Mesenchymal stem cell (in vitro differentiated cells and primary cell): ENCODE measurements around the gene BCAS1.

Experiments
- DNase-seq: peaks from one replicate; pipeline ENCODE4 v3.0.0-alpha.2; 2013
- H2AFZ ChIP-seq: one replicate; pipeline ENCODE4 v1.6.1; 2013; ENCODE audit warnings: low read depth, mild to moderate bottlenecking, control low read depth, inconsistent platforms, low read length, moderate library complexity
- H2AK5ac ChIP-seq: 2 replicates; pipeline ENCODE4 v1.6.1; 2013; ENCODE audit warnings: low read length, moderate library complexity, mild to moderate bottlenecking, inconsistent platforms; ENCODE audit not compliant: severe bottlenecking
- H2BK120ac ChIP-seq: one replicate; pipeline ENCODE4 v1.6.1; 2013; ENCODE audit warnings: low read depth, mild to moderate bottlenecking, inconsistent platforms, low read length, moderate library complexity
- H2BK12ac ChIP-seq, 2 experiments: one replicate each; pipeline ENCODE4 v1.6.1; 2013; ENCODE audit warnings: inconsistent platforms in 2 of 2, low read length in 2 of 2, mild to moderate bottlenecking in 2 of 2, moderate library complexity in 2 of 2, control low read depth in 1 of 2
- H2BK15ac ChIP-seq: one replicate; pipeline ENCODE4 v1.6.1; 2013; ENCODE audit warnings: mild to moderate bottlenecking, low read depth, inconsistent platforms; ENCODE audit not compliant: poor library complexity, severe bottlenecking
- H2BK5ac ChIP-seq: 2 replicates; pipeline ENCODE4 v1.6.1; 2013; ENCODE audit warnings: low read depth, mild to moderate bottlenecking, low read length, control low read depth, inconsistent platforms; ENCODE audit not compliant: poor library complexity, severe bottlenecking
- H3K14ac ChIP-seq, 2 experiments: one replicate each; pipeline ENCODE4 v1.6.1; 2013; ENCODE audit warnings: inconsistent platforms in 2 of 2, low read length in 2 of 2, control low read depth in 1 of 2, mild to moderate bottlenecking in 1 of 2, moderate library complexity in 1 of 2
- H3K18ac ChIP-seq, 2 experiments: one replicate each; pipeline ENCODE4 v1.6.1; 2013; ENCODE audit warnings: inconsistent platforms in 2 of 2, low read length in 2 of 2, control low read depth in 1 of 2, low read depth in 1 of 2, mild to moderate bottlenecking in 1 of 2
- H3K23ac ChIP-seq, 2 experiments: one replicate each; pipeline ENCODE4 v1.6.1; 2013; ENCODE audit warnings: inconsistent platforms in 2 of 2, low read length in 2 of 2, mild to moderate bottlenecking in 2 of 2, moderate library complexity in 2 of 2, control low read depth in 1 of 2
- H3K27ac ChIP-seq: 2 replicates; pipeline ENCODE4 v1.5.1; 2013; ENCODE audit warnings: mild to moderate bottlenecking, moderate library complexity, low read length, control low read depth, inconsistent platforms; ENCODE audit not compliant: poor library complexity, severe bottlenecking
- H3K27me3 ChIP-seq, 2 experiments: 2 replicates each; pipeline versions ENCODE4 v1.6.1 to v1.7.0; 2013; ENCODE audit warnings: low read length in 2 of 2, mild to moderate bottlenecking in 2 of 2, moderate library complexity in 2 of 2, control low read depth in 1 of 2, inconsistent platforms in 1 of 2; ENCODE audit not compliant: control insufficient read depth in 1 of 2, insufficient read depth in 1 of 2
- H3K36me3 ChIP-seq, 2 experiments: 2 replicates each; pipeline versions ENCODE4 v1.6.1 to v1.7.0; 2013; ENCODE audit warnings: low read length in 2 of 2, control low read depth in 1 of 2, inconsistent platforms in 1 of 2, low read depth in 1 of 2, mild to moderate bottlenecking in 1 of 2; ENCODE audit not compliant: insufficient read depth in 2 of 2, control insufficient read depth in 1 of 2
- H3K4ac ChIP-seq, 2 experiments: one replicate each; pipeline ENCODE4 v1.6.1; 2013; ENCODE audit warnings: inconsistent platforms in 2 of 2, low read length in 2 of 2, mild to moderate bottlenecking in 2 of 2, moderate library complexity in 2 of 2, control low read depth in 1 of 2, low read depth in 1 of 2
- H3K4me1 ChIP-seq: 2 replicates; pipeline ENCODE4 v1.6.1; 2013; ENCODE audit warnings: low read depth, low read length, control low read depth; ENCODE audit not compliant: control insufficient read depth, insufficient read depth
- H3K4me2 ChIP-seq: 2 replicates; pipeline ENCODE4 v1.6.1; 2013; ENCODE audit warnings: low read length, mild to moderate bottlenecking, inconsistent platforms; ENCODE audit not compliant: poor library complexity, severe bottlenecking
- H3K4me3 ChIP-seq, 2 experiments: 2 replicates each; pipeline versions ENCODE4 v1.5.1 to v1.7.0; 2013; ENCODE audit warnings: low read length in 2 of 2, mild to moderate bottlenecking in 2 of 2, control low read depth in 1 of 2, low read depth in 1 of 2; ENCODE audit not compliant: insufficient read depth in 1 of 2
- H3K79me1 ChIP-seq: replicated peaks from 2 replicates; pipeline ENCODE4 v1.6.1; 2013; ENCODE audit warnings: mild to moderate bottlenecking, control low read depth, low read length, inconsistent platforms; ENCODE audit not compliant: poor library complexity, severe bottlenecking
- H3K9ac ChIP-seq: 2 replicates; pipeline ENCODE4 v1.7.0; 2013; ENCODE audit warnings: mild to moderate bottlenecking, low read length, moderate library complexity
- H3K9me3 ChIP-seq: 2 replicates; pipeline ENCODE4 v1.7.0; 2013; ENCODE audit warnings: mild to moderate bottlenecking, low read length; ENCODE audit not compliant: control insufficient read depth
- H4K8ac ChIP-seq: one replicate; pipeline ENCODE4 v1.6.1; 2013; ENCODE audit warnings: inconsistent platforms, mild to moderate bottlenecking, low read length, moderate library complexity
- H4K91ac ChIP-seq: one replicate; pipeline ENCODE4 v1.6.1; 2013; ENCODE audit warnings: mild to moderate bottlenecking, low read length, inconsistent platforms
- WGBS: methylation state at CpG from one replicate; pipeline ENCODE4 v1.1.7; 2013; ENCODE audit warnings: mixed read lengths; 5-methylcytosine and 5-hydroxymethylcytosine counted together

BCAS1 gene

GRCh38 chr20:53952528-53953096 lies 117.8 kb downstream of the BCAS1 start:
- Histone ChIP-seq H3K9ac (no peak overlapping the region), H3K4me3 (no peak overlapping the region), H2BK5ac (no peak overlapping the region), H3K18ac (no peak overlapping the region), H4K91ac (no peak overlapping the region), H3K79me1 (no peaks in the 10 kb centered on the region), H3K27ac (no peak overlapping the region), H3K4ac (no peak overlapping the region), H3K36me3 (no peaks in the 10 kb centered on the region), H2AFZ (no peak overlapping the region), H2AK5ac (no peak overlapping the region), H4K8ac (no peak overlapping the region), H3K4me2 (no peak overlapping the region), H3K9me3 (peaks cover 10% of the 10 kb centered on the region), H3K4me1 (peaks cover 4% of the 10 kb centered on the region), H3K23ac (no peak overlapping the region), H3K27me3 (no peaks in the 10 kb centered on the region), H3K14ac (no peak overlapping the region), H2BK12ac (no peak overlapping the region), H2BK120ac (no peak overlapping the region), H2BK15ac (no peak overlapping the region)
- DNase-seq, result no peak
- WGBS, result 78% methylated on average over 3 of the region's 4 CpGs

- H4K8ac ChIP-seq, result no peak overlapping the region
- no peak overlapping the region for H3K9ac ChIP-seq
- H3K18ac ChIP-seq, result no peak overlapping the region
- H3K4me1 ChIP-seq, result peaks cover 4% of the 10 kb centered on the region
- 92% methylated on average over 3 of the region's 3 CpGs for WGBS
- H2BK15ac ChIP-seq, result no peak overlapping the region
- no peak overlapping the region for H3K27ac ChIP-seq
- no peak overlapping the region for H2AFZ ChIP-seq
- no peaks in the 10 kb centered on the region for H3K79me1 ChIP-seq
- no peak overlapping the region for H3K4ac ChIP-seq
- H3K23ac ChIP-seq, result no peak overlapping the region
- no peak overlapping the region for H2BK12ac ChIP-seq
- no peak overlapping the region for H2BK5ac ChIP-seq
- DNase-seq, result no peak
- no peak overlapping the region for H2AK5ac ChIP-seq
- H4K91ac ChIP-seq, result no peak overlapping the region
- no peak overlapping the region for H2BK120ac ChIP-seq
- no peak overlapping the region for H3K4me2 ChIP-seq
- H3K27me3 ChIP-seq, result no peaks in the 10 kb centered on the region
- H3K4me3 ChIP-seq, result no peak overlapping the region
- H3K14ac ChIP-seq, result no peak overlapping the region
- H3K9me3 ChIP-seq, result peaks cover 10% of the 10 kb centered on the region
- no peaks in the 10 kb centered on the region for H3K36me3 ChIP-seq
Measured at GRCh38 chr20:53950578-53950977, 119.8 kb downstream of the BCAS1 start.

DNA sequence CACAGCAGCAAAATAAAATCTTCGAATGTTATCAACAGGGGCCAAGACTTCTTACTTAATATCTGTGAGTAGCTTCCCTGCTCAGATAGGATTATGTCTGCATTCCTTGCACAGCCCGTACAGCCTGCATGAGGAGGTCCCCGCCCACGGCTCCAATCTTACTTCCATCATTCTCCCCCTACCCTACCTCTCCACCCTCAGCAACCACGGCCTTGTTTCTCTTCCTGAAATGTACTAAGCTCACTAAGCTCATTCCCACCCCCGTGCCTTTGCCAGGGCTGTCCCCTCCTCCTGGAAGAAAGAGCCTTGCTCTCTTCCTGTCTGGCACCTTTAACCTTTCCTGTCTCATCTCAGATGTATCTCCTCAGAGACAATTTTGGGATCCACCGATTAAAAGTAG lies 120.4 kb downstream of the BCAS1 start:
- no peak for DNase-seq
- H3K4me1 ChIP-seq, result peaks cover 4% of the 10 kb centered on the region
- peaks cover 10% of the 10 kb centered on the region for H3K9me3 ChIP-seq
- no peak overlapping the region for H2BK120ac ChIP-seq
- no peak overlapping the region for H4K91ac ChIP-seq
- H2BK5ac ChIP-seq, result no peak overlapping the region
- no peak overlapping the region for H3K4ac ChIP-seq
- H3K18ac ChIP-seq, result peak overlapping the region in 1 of 2 experiments; percentile 16
- H4K8ac ChIP-seq, result no peak overlapping the region
- H3K14ac ChIP-seq, result no peak overlapping the region
- H3K36me3 ChIP-seq, result no peaks in the 10 kb centered on the region
- no peak overlapping the region for H2AK5ac ChIP-seq
- H3K79me1 ChIP-seq, result no peaks in the 10 kb centered on the region
- no peak overlapping the region for H2BK15ac ChIP-seq
- H2AFZ ChIP-seq, result no peak overlapping the region
- H3K4me2 ChIP-seq, result no peak overlapping the region
- H2BK12ac ChIP-seq, result no peak overlapping the region
- H3K23ac ChIP-seq, result no peak overlapping the region
- H3K27me3 ChIP-seq, result no peaks in the 10 kb centered on the region
- no peak overlapping the region for H3K4me3 ChIP-seq
- 83% methylated on average over 6 of the region's 7 CpGs for WGBS
- H3K9ac ChIP-seq, result peak overlapping the region; percentile 50
- H3K27ac ChIP-seq, result no peak overlapping the region

DNA sequence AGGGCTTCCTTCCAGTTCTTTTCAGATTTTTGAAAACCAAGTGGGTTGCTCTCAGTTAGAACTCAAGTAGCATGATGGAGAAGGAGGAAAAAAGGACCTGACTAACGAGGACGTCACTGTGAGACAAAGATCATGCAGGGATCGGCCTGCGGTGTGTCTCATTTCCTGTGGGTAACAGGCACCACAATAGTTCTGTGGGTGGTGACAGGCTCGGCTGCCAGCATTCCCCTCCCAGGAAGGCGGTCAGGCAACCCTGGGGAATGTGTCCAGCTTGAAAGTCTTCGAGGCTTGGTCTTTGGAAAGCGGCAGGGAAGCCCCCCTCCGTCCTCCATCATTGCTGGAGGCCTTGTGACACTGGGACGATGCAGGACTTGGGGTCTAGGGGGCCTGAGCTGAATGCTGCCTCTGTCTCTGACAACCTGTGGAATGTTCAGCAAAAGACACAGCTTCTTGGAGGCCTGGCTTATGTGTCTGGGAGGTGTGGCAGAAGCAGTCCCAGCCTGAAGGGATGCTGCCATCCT lies 121.0 kb downstream of the BCAS1 start:
- H2AFZ ChIP-seq, result no peak overlapping the region
- 27% methylated on average over 10 of the region's 10 CpGs for WGBS
- H3K9ac ChIP-seq, result peak overlapping the region; percentile 50

More for the DNA sequence above, 121.0 kb downstream of the BCAS1 start:
- H3K27ac ChIP-seq, result no peak overlapping the region
- H3K36me3 ChIP-seq, result no peaks in the 10 kb centered on the region
- peak overlapping the region in 1 of 2 experiments; percentile 74 for H3K4ac ChIP-seq
- peak; percentile 91 for DNase-seq
- peak overlapping the region; percentile 15 for H4K91ac ChIP-seq
- peaks cover 4% of the 10 kb centered on the region for H3K4me1 ChIP-seq
- H3K9me3 ChIP-seq, result peaks cover 10% of the 10 kb centered on the region
- H2BK120ac ChIP-seq, result no peak overlapping the region
- no peak overlapping the region for H2BK5ac ChIP-seq
- H3K79me1 ChIP-seq, result no peaks in the 10 kb centered on the region
- no peak overlapping the region for H3K4me2 ChIP-seq
- H3K18ac ChIP-seq, result peak overlapping the region; percentile 16 to 72
- peak overlapping the region; percentile 54 for H2BK15ac ChIP-seq
- H3K23ac ChIP-seq, result no peak overlapping the region
- no peak overlapping the region for H3K14ac ChIP-seq
- no peak overlapping the region for H2AK5ac ChIP-seq
- H2BK12ac ChIP-seq, result peak overlapping the region; percentile 18 to 72
- no peaks in the 10 kb centered on the region for H3K27me3 ChIP-seq
- H3K4me3 ChIP-seq, result peak overlapping the region in 1 of 2 experiments; percentile 30
- peak overlapping the region; percentile 87 for H4K8ac ChIP-seq
